ENCODE measurements around the gene TMEM72. TPM values are rescaled to one million over a fixed set of nuclear protein-coding genes. Genes with fewer than 3 reads are reported as not detected.

The TMEM72 gene
- total and polyA plus RNA-seq, 2 donors (not counting 3 experiments of a cell fraction or from before 2014, with no cell fraction given) = not detected

GRCh38 chr10:44966129-44966815 lies 55.1 kb downstream of the TMEM72 start:
- BruUV-seq (replicated peaks) = no TSS peak
- Histone ChIP-seq H2AFZ (ENCODE audit: low read depth, low read length) (no peak overlapping the region), H3K27ac (ENCODE audit: insufficient read depth, low read depth, low read length) (no peak overlapping the region), H3K36me3 (ENCODE audit: control insufficient read depth in 2 of 2, extremely low read depth in 1 of 2, insufficient read depth in 2 of 2, low read length in 2 of 2) (no peaks in the 10 kb centered on the region), H3K4me3 (replicated peaks in 1 of 3; ENCODE audit: insufficient read depth in 1 of 3, low read depth in 1 of 3, low read length in 3 of 3) (no peak overlapping the region), H3K9ac (replicated peaks; ENCODE audit: extremely low read depth, insufficient read depth, low read length) (no peak overlapping the region), H3K4me1 (ENCODE audit: control insufficient read depth, extremely low read depth, insufficient read depth, low read length) (no peaks in the 10 kb centered on the region), H3K79me2 (ENCODE audit: control insufficient read depth, insufficient read depth, low read length) (no peaks in the 10 kb centered on the region), H3K9me1 (replicated peaks; ENCODE audit: control insufficient read depth, extremely low read depth, insufficient read depth, low read length) (no peaks in the 10 kb centered on the region), H3K27me3 (ENCODE audit: control insufficient read depth in 2 of 2, insufficient read depth in 2 of 2, low read length in 2 of 2) (no peaks in the 10 kb centered on the region), H3K9me3 (replicated peaks; ENCODE audit: control insufficient read depth, insufficient read depth, low read length) (no peaks in the 10 kb centered on the region), H3K4me2 (ENCODE audit: insufficient read depth, low read length) (no peak overlapping the region), H4K20me1 (replicated peaks; ENCODE audit: control insufficient read depth, extremely low read depth, insufficient read depth, low read length) (no peaks in the 10 kb centered on the region)
- FAIRE-seq (no peak), DNase-seq (ENCODE audit: low read depth, low spot score) (no peak)
- TF ChIP-seq CTCF (IDR thresholded peaks at IDR 0.05; ENCODE audit: extremely low read depth in 1 of 2, insufficient read depth in 1 of 2, low read depth in 1 of 2, low read length in 2 of 2) (no peak), FOS (IDR thresholded peaks at IDR 0.05; ENCODE audit: borderline replicate concordance, insufficient read depth, low read length) (no peak), POLR2AphosphoS5 (IDR thresholded peaks at IDR 0.05; ENCODE audit: insufficient read depth, low read depth, low read length) (no peak), EZH2 (IDR thresholded peaks at IDR 0.05; ENCODE audit: borderline replicate concordance, low read depth, low read length, severe bottlenecking) (no peak), JUN (IDR thresholded peaks at IDR 0.05; ENCODE audit: borderline replicate concordance, insufficient read depth, insufficient read length, low read depth) (no peak), MYC (IDR thresholded peaks at IDR 0.05; ENCODE audit: low read depth, low read length) (no peak)
- intact Hi-C loops (cut with micrococcal nuclease) (no loop called here), dilution Hi-C loops (cut with MboI; ENCODE audit: extremely low pct_ligation_motif_present, low sequenced_read_pairs) (no loop called here)
- ChIA-PET POLR2A (no interaction called here), CTCF (interaction anchor here (0.8 to 2.1 kb wide), 7 partner anchors 9 to 36 kb away, joined by 3 to 9 read pairs (median 4); partner anchors contain the start of genes DEPP1 and ZNF22)
